Neural crest cell (in vitro differentiated cells): ENCODE measurements around the gene FPR2. TPM values are rescaled to one million over a fixed set of nuclear protein-coding genes. Genes with fewer than 3 reads are reported as not detected.

Source experiments
- DNase-seq: peaks from one replicate; pipeline ENCODE4 v3.0.0; 2021; ENCODE audit warnings: low read depth, mixed read lengths, low spot score
- H3K27ac Mint-ChIP-seq: one replicate; pipeline ENCODE4 v1.8.0; 2021; ENCODE audit warnings: mild to moderate bottlenecking, mixed read lengths; ENCODE audit not compliant: unreplicated experiment
- H3K27me3 Mint-ChIP-seq: 2 replicates; pipeline ENCODE4 v1.8.0; 2021; ENCODE audit warnings: low read depth, mild to moderate bottlenecking, mixed read lengths
- H3K36me3 Mint-ChIP-seq: 2 replicates; pipeline ENCODE4 v1.8.0; 2021; ENCODE audit warnings: low read depth, mild to moderate bottlenecking, mixed read lengths
- H3K4me1 Mint-ChIP-seq: 2 replicates; pipeline ENCODE4 v1.8.0; 2021; ENCODE audit warnings: mixed read lengths
- H3K4me3 Mint-ChIP-seq: one replicate; pipeline ENCODE4 v1.8.0; 2021; ENCODE audit warnings: mild to moderate bottlenecking, mixed read lengths
- H3K9me3 Mint-ChIP-seq: 2 replicates; pipeline ENCODE4 v1.8.0; 2021; ENCODE audit warnings: mixed read lengths
- total RNA-seq: library from RNA; stranded (reverse); gene quantifications from 2 replicates; pipeline ENCODE4 v1.2.1, GENCODE V29; 2021
- TF ChIP-seq, protein P1 (sequence below): fragments of 200-600 bp; sonication (generic); conservative IDR thresholded peaks from 2 replicates; pipeline ENCODE4 v1.5.0; 2021; ENCODE audit warnings: antibody characterized with exemption, mild to moderate bottlenecking

Gene FPR2
- total RNA-seq, 1 donor from 2014 or later, result not detected

DNA sequence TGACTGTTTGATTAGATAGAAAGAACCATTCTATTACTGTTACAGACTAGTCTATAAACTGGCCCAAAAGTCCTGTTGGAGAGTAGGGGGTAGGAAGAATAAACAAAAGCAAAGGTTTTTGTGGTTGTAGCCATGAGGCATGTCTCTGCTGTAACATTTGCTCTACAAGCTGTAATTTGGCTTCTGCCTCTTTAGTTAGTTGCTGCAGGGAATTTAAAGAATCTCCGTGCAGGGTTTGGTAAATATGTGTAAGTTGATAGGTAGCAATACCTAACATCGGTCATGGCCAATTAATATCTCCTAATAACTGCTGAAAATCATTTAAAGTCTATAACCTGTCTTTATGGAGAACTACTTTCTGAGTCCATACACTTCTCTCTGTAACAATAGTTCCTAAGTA lies 46.9 kb downstream of the FPR2 start:
- TF ChIP-seq, protein P1, sequence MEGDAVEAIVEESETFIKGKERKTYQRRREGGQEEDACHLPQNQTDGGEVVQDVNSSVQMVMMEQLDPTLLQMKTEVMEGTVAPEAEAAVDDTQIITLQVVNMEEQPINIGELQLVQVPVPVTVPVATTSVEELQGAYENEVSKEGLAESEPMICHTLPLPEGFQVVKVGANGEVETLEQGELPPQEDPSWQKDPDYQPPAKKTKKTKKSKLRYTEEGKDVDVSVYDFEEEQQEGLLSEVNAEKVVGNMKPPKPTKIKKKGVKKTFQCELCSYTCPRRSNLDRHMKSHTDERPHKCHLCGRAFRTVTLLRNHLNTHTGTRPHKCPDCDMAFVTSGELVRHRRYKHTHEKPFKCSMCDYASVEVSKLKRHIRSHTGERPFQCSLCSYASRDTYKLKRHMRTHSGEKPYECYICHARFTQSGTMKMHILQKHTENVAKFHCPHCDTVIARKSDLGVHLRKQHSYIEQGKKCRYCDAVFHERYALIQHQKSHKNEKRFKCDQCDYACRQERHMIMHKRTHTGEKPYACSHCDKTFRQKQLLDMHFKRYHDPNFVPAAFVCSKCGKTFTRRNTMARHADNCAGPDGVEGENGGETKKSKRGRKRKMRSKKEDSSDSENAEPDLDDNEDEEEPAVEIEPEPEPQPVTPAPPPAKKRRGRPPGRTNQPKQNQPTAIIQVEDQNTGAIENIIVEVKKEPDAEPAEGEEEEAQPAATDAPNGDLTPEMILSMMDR, result no peak
- peaks cover 6% of the 10 kb centered on the region for H3K9me3 Mint-ChIP-seq
- no peaks in the 10 kb centered on the region for H3K27me3 Mint-ChIP-seq
- DNase-seq, result no peak
- H3K4me3 Mint-ChIP-seq, result no peak overlapping the region
- peaks cover 19% of the 10 kb centered on the region for H3K4me1 Mint-ChIP-seq
- H3K36me3 Mint-ChIP-seq, result peaks cover 6% of the 10 kb centered on the region
- no peak overlapping the region for H3K27ac Mint-ChIP-seq

DNA sequence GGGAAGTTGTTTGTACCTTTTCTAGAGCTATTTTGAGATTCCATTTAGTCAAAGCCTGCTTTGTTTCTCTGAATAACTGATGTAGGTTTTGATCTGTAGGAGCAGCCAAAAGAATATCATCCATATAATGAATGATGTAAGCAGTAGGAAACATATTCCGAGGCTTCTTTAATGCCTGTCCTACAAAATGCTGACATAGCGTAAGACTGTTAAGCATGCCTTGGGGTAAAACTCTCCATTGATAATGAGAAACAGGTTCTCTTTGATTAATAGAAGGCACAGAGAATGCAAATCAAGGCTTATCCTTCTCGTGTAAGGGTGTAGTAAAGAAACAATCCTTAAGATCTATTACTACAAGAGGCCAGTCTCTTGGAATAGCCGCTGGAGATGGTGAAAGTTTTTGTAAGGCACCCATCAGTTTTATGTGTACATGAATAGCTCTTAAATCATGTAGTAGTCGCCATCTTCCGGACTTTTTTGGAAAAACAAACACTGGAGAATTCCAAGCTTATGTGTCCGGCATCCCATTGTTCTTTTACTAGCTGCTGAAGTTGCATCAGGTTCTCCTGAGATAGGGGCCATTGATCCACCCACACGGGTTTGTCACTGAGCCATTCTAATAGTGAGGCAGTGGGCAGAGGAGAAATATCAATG lies 47.5 kb downstream of the FPR2 start:
- H3K36me3 Mint-ChIP-seq, result peaks cover 3% of the 10 kb centered on the region
- H3K4me1 Mint-ChIP-seq, result peaks cover 19% of the 10 kb centered on the region
- H3K27me3 Mint-ChIP-seq, result no peaks in the 10 kb centered on the region
- H3K9me3 Mint-ChIP-seq, result peaks cover 3% of the 10 kb centered on the region
- DNase-seq, result no peak
- TF ChIP-seq, protein P1, result no peak
- no peak overlapping the region for H3K4me3 Mint-ChIP-seq
- H3K27ac Mint-ChIP-seq, result no peak overlapping the region

DNA sequence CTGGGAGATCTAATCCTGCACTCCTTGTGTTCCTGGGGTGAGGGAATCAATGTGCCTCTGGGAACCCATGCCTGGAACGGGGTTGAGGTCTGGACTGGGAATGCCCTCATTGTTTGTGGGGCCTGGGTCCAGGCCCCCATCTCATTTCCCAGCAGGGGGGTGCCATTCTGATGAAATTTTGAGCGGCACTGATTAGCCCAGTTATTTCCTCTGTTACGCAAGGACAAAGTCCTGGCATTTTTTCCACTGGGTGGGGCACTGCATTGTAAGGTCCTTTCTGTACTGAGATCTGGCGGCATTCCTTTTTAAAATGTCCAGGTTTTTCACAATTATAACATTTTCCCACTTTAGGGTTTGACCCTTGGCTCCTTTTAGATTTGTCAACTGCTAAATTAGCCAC lies 48.8 kb downstream of the FPR2 start:
- Mint-ChIP-seq H3K9me3 (peaks cover 4% of the 10 kb centered on the region), H3K27ac (no peak overlapping the region), H3K4me1 (peaks cover 19% of the 10 kb centered on the region), H3K4me3 (no peak overlapping the region), H3K27me3 (no peaks in the 10 kb centered on the region), H3K36me3 (peaks cover 3% of the 10 kb centered on the region)
- DNase-seq, result no peak
- TF ChIP-seq, protein P1, result no peak

DNA sequence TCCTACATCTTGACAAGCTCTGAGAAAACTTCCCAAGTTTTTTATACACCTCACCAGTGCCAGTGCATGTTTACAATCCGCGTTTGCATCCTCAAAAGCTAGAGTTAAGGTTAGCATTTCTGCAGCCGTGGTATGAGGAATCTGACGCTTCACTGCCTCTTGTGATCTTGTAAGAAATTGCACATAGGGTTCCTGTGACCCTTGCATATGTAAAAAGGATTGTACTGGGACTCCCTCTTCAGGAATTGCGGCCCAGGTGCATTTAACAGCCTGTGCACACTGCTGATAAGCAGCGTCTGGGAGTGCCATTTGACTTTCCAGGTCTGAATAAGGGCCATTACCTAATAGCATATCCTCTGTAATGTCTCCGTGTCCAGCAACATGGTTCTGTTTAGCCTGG lies 49.2 kb downstream of the FPR2 start:
- TF ChIP-seq, protein P1, result no peak
- no peak for DNase-seq
- H3K4me1 Mint-ChIP-seq, result peaks cover 19% of the 10 kb centered on the region
- no peaks in the 10 kb centered on the region for H3K27me3 Mint-ChIP-seq
- H3K36me3 Mint-ChIP-seq, result peaks cover 3% of the 10 kb centered on the region
- H3K9me3 Mint-ChIP-seq, result peaks cover 4% of the 10 kb centered on the region
- H3K27ac Mint-ChIP-seq, result no peak overlapping the region
- no peak overlapping the region for H3K4me3 Mint-ChIP-seq

DNA sequence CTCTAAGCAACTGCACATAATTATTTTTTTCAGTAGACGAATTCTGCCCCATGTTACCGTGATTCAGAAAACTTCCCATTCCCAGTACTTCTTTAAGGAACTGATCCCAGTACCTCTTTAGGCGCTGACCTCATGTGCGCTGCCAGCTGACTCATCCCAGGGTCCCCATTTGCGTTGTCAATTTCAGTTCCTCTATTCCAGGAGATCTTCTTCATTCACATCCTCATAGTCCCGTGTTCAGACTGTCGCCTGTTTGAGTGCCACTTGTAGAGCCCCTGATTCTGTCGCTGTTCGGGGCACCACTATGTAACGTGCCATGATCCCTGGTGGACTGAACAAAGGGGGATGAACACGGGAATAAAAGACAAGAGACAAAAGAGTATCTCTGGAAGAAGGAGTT lies 50.4 kb downstream of the FPR2 start:
- Mint-ChIP-seq H3K36me3 (peaks cover 3% of the 10 kb centered on the region), H3K4me1 (peaks cover 19% of the 10 kb centered on the region), H3K4me3 (no peak overlapping the region), H3K27ac (no peak overlapping the region), H3K9me3 (peaks cover 4% of the 10 kb centered on the region), H3K27me3 (no peaks in the 10 kb centered on the region)
- no peak for DNase-seq
- TF ChIP-seq, protein P1, result no peak
